GM12892 (cell line): Measurements from ENCODE around the gene GRIN2C.

Experiments used
- POLR2A ChIP-seq: IDR thresholded peaks from 2 replicates; pipeline ENCODE4 v1.6.1; 2011; ENCODE audit warnings: low read depth, low read length, control low read depth
- POLR2AphosphoS5 ChIP-seq: IDR thresholded peaks from 2 replicates; pipeline ENCODE4 v1.6.1; 2011; ENCODE audit warnings: low read depth, low read length, control low read depth
- TAF1 ChIP-seq: IDR thresholded peaks from 2 replicates; pipeline ENCODE4 v1.6.1; 2011; ENCODE audit warnings: low read depth, mild to moderate bottlenecking, control low read depth, low read length, borderline replicate concordance

DNA sequence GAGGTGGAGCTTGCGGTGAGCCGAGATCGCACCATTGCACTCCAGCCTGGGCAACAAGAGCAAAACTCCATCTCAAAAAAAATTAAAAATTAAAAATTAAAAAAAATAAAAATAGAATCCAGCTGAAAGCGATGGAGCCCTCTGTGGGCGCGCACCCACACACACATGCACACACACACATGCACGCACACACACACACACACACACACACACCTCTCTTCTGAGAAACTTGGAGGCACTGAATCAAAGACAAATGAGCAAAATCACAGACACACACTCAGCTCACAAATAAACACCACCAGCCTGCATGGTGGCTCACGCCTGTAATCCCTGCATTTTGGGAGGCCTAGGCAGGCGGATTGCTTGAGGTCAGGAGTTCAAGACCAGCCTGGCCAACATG is 43.3 kb upstream of the GRIN2C start:
- TF ChIP-seq TAF1 (no peak), POLR2AphosphoS5 (no peak), POLR2A (no peak)
